Stimulated activated CD4-positive, alpha-beta T cell treated with anti-CD3 and anti-CD28 coated beads, Interleukin-12 subunit alpha, Interleukin-12 subunit beta, amount 100 ng/mL, for 48 hours (primary cell): ENCODE measurements around the gene IFT122.

Experiments
- DNase-seq, 3 donors: peaks; one replicate each; pipeline ENCODE4 v3.0.0-alpha.2; 2020; ENCODE audit warnings: low read depth in 2 of 3, low spot score in 1 of 3

IFT122 gene

DNA sequence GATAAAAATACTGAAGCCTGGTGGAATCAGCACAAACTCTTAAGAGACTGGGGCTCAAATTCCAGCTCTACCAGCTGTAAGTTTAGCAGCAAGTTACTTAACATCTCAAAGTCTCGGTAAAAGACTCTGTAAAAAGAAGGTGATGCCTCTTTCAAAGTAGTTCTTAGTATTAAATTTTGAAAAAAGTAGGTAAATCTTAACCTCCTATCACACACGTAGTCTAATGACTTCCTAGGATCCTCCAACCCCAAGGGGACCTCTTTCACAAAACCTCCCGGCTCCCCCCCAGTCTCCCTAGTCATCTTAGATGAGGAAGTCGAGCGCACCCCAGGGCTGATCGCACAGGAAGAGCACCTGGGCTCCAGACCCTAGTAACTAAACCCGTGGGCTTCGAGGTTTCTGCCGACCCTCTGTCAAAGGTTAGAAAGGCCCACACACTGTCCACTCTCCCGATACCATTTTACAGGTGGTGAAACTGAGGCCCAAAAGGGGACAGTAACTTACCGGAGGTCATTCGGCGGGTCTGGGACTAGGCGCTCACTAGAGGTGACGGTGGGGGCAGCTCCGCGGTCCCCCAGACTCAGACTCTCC is 703 bp upstream of the IFT122 start:
- DNase-seq = no peak

GRCh38 chr3:129440618-129441190 is 680 bp downstream of the IFT122 start:
- DNase-seq = no peak

DNA sequence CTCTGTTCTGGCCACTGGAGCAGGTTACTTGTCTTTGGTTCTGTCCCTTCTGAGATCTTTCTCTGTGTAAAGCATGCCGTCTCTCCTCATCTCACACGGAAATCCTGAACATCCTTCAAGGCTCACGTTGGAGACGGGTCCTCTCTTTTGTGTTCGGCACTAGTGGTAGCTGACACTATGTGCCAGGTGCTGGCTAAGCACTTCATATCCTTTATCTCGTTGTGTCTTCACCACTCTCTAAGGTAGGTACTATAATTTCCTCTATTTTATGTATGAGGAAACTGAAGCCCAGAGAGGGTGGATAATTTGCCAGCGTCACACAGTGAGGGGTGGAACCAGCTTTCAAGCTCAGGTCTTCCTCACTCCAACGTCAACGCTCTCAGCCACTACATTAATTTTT is 1.2 kb downstream of the IFT122 start:
- DNase-seq = no peak

GRCh38 chr3:129441782-129442181 is 1.8 kb downstream of the IFT122 start:
- DNase-seq = no peak

DNA sequence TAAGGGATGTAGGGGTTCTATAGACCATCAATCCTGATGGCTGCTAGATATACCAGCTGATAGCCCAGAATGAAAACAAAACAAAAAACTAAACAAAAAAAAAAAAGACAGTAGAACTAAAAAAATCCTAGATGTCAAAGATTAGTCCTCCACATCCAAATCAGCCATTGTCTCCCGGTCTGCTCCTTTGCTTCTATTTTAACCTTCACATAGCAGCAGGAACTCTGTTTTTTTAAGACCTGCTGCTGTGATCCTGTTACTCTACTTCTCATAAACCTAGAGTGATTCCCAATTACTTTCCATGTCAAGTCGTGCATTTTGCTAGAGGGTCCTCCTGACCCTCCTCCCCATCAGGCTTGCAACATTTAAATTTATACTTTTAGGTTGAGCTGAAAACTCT is 2.5 kb downstream of the IFT122 start:
- DNase-seq = no peak

GRCh38 chr3:129442947-129443346 is 2.9 kb downstream of the IFT122 start:
- DNase-seq = no peak

- DNase-seq = no peak
Measured at GRCh38 chr3:129445471-129445870, 5.4 kb downstream of the IFT122 start.

GRCh38 chr3:129446926-129447325 is 6.9 kb downstream of the IFT122 start:
- no peak for DNase-seq

- DNase-seq = no peak
Measured at GRCh38 chr3:129448186-129448895, 8.3 kb downstream of the IFT122 start.

DNA sequence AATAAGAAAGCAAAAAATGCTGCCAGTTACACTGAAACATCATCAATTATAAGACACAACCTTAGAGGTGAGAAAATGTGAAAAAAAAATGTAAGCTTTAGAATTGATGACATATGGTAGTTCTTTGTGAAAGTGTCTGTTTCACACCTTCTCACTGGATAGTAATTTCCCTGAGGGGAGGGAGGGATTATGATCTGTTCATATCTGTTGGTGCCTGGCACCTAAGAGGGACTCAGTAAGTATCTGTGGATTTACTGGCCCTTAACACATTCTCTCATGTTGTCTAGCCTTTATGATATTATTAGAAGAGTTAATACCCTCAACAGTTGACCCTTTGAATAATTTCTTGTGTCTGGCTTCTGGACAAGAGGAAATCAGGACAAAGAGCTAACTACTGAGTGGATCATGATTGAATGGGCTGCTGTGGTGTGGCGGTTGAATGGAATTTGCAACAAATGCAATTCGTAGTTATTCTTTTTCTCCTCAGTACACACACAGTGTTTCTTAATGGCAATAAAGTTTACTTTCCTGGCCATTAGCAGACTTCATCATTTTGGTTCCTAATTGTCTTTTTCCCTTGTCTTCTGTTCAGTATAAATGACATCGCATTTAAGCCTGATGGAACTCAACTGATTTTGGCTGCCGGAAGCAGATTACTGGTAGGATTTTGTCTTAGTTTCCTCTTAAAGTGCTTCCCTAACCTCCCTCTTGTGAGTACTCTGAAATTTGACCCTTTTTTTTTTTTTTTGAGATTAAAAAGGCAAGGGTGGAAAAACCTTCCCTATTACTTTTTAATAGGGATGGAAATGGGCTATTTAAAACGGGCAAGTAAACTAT is 9.5 kb downstream of the IFT122 start:
- no peak for DNase-seq

DNA sequence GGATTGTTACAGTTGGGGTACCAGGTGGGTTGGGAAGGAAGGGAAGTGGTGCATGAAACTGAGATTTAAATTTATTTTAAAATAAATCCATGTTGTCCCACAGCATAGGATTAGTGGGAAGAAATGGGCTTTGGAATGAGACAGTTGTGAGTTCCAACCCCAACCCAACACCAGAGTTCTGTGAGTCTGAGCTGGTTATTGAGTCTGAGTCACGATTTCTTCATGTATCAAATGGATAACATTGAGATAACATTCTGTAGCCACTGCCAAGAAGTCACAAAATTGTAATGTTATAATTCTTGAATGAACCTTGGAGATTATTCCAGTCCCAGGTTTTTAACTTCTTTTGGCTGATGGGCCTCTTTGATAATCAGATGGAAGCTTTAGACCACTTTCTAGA is 13.7 kb downstream of the IFT122 start:
- DNase-seq = no peak

- no peak for DNase-seq
Measured at GRCh38 chr3:129460155-129460554, 20.1 kb downstream of the IFT122 start.

DNA sequence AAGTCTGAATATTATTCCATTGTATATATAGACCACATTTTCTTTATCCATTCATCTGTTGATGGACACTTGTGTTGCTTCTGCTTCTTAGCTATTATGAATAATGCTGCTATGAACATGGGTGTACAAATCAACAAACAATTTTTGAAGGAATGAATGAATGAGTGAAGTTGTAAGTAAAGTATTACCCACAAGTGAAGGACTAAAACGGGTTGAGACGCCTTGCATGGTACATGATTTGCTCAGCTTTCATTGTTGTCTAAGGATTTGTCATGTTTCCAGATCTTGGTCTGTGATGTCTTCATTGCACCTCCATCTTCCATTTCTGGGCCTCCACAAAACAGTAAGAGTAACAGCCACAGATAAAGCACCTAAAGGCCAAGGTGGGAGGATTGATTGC is 20.5 kb downstream of the IFT122 start:
- DNase-seq = no peak

DNA sequence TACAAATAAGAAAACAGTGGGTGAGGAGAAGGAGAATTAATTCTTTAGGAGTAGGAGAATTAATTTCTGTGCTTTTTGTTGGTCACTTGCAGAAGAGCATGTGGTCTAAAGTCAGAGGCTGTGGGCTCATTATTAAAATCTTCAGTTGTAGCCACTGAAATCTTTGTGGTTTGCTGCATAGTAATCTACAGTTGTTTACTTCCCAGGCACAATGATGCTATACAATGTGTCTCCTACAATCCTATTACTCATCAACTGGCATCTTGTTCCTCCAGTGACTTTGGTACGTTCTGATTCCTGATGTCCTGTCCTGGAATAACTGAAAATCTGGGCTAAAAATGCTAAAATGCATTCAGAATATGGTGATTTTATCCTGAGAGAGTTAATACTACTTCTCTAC is 21.0 kb downstream of the IFT122 start:
- DNase-seq = no peak

GRCh38 chr3:129461461-129462146 is 21.6 kb downstream of the IFT122 start:
- DNase-seq = no peak

- DNase-seq = no peak
Measured at GRCh38 chr3:129462361-129462968, 22.4 kb downstream of the IFT122 start.

DNA sequence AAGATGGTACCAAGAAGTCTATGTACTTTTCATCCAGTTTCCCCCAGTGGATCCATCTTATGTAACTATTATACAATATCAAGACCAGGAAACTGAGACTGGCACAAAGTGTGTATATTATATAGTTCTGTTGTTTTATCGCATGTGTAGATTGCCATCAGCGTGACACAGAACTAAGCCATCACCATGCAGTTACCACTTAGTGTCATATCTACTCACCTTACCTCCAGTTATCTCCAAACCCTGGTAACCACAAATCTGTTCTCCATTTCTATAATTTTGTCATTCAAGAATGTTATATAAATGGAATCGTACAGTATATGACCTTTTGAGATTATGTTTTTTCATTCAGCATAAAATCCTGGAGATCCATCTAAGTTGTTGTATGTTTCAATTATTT is 23.1 kb downstream of the IFT122 start:
- DNase-seq = no peak

DNA sequence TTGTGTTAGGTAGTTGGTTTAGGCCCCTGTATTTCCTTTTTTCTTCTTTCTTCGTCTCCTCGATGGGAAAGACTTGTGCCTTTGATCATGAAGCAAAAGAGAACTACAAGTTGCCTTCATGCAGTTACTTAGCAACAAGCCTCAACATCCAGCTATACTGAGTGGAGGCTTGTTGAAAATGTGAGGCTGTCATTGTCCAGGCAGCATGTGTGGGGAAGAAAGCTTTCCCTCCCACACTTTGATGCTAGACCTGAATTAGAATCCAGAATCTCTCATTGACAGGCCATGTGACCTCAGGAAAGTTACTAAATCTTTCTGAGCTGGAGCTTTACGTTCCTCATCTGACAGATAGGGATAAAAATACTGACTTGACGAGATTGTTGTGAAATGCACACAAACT is 23.7 kb downstream of the IFT122 start:
- no peak for DNase-seq

DNA sequence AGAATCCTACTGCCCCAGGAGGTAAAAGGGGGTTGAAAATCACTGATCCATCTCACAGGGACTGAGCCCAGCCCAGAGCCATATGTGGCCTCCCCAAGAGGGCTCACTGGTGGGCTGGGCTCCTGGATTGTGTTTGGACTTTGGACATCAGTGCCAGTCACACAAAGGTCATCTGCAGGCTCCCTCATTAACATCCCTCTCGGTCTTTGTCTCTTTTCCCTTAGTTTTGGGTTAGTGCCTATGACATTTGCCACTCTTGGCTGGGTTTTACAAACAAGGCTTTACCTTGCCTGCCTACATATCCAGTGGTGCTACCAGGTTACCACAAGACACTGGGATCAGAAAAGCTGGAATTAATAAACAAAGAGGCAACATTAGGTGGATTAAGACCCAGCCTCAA is 27.9 kb downstream of the IFT122 start:
- DNase-seq = no peak

DNA sequence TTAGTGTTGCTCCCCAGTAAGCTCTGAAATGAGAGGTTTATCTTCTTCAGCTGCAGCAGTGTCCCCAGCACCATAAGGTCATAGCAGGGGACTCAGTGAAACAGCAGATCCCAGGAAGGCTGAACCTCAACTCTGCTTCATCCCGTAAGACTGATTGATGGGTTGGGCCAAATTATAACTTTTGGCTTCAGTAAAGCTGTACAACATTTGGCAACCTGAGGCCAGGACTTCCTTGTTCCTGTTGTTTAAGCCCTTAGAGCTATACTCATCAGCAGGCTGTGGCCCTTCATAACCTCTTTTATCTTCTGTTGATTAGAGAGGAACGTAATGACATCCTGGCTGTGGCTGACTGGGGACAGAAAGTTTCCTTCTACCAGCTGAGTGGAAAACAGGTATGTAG is 29.0 kb downstream of the IFT122 start:
- DNase-seq = no peak

DNA sequence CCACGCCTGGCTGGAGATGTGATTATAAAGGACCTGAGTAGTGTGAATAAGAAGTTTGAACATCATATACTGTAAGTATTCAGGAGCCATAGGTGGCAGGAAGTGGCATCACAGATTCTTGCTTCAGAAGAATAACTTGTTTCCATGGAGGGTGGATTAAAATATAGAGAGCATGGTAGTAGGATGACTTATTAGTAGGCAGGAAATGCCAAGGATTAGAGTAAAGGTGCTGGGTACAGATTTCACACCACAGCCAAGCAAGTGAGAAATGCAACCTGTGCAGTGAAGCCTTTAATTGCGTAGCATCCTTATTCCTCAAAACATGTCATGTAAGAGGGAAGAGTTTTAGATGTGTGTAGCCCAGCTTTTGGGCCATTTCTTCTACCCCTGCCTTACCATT is 30.8 kb downstream of the IFT122 start:
- DNase-seq = no peak
